HEK293 (cell line): ENCODE measurements around the gene OTC.

Experiments
- GLIS1 ChIP-seq: fragments of 450-650 bp; formaldehyde crosslinking; IDR thresholded peaks from 2 replicates; pipeline ENCODE4 v1.5.1; 2016; ENCODE audit warnings: missing biosample characterization, missing genetic modification characterization
- ZBTB1 ChIP-seq: fragments of 450-650 bp; formaldehyde crosslinking; IDR thresholded peaks from 2 replicates; pipeline ENCODE4 v1.5.1; 2016; ENCODE audit warnings: missing biosample characterization, missing genetic modification characterization
- ZBTB7A ChIP-seq: fragments of 450-650 bp; formaldehyde crosslinking; IDR thresholded peaks from 2 replicates; pipeline ENCODE4 v1.5.1; 2016; ENCODE audit warnings: low read depth, missing biosample characterization, missing genetic modification characterization
- ZNF114 ChIP-seq: fragments of 450-650 bp; formaldehyde crosslinking; IDR thresholded peaks from 2 replicates; pipeline ENCODE4 v1.5.0; 2017; ENCODE audit warnings: missing biosample characterization, missing genetic modification characterization
- ZNF133 ChIP-seq: fragments of 450-650 bp; formaldehyde crosslinking; IDR thresholded peaks from 2 replicates; pipeline ENCODE4 v1.5.1; 2016; ENCODE audit warnings: missing biosample characterization, missing genetic modification characterization
- ZNF274 ChIP-seq, 2 experiments: fragments of 200-500 bp in 1 of 2; fragments of 450-650 bp in 1 of 2; sonication (Bioruptor generic) in 1 of 2; formaldehyde crosslinking in 1 of 2; IDR thresholded peaks; 2 replicates each; pipeline versions ENCODE4 v1.5.1 to v1.6.1; 2014 to 2016; ENCODE audit warnings: borderline replicate concordance in 1 of 2, inconsistent platforms in 1 of 2, low read length in 1 of 2, missing biosample characterization in 1 of 2, missing genetic modification characterization in 1 of 2
- ZNF292 ChIP-seq: fragments of 450-650 bp; formaldehyde crosslinking; IDR thresholded peaks from 2 replicates; pipeline ENCODE4 v1.5.1; 2016; ENCODE audit warnings: low read depth, missing biosample characterization, missing genetic modification characterization, borderline replicate concordance
- ZNF394 ChIP-seq: fragments of 450-650 bp; formaldehyde crosslinking; IDR thresholded peaks from 2 replicates; pipeline ENCODE4 v1.5.1; 2016; ENCODE audit warnings: missing biosample characterization, missing genetic modification characterization, mild to moderate bottlenecking, moderate library complexity, borderline replicate concordance
- ZNF416 ChIP-seq: fragments of 450-650 bp; formaldehyde crosslinking; IDR thresholded peaks from 2 replicates; pipeline ENCODE4 v1.5.1; 2016; ENCODE audit warnings: missing biosample characterization, missing genetic modification characterization
- ZNF529 ChIP-seq: fragments of 450-650 bp; formaldehyde crosslinking; IDR thresholded peaks from 2 replicates; pipeline ENCODE4 v1.5.1; 2017; ENCODE audit warnings: missing genetic modification characterization, missing biosample characterization; ENCODE audit not compliant: insufficient replicate concordance
- TF ChIP-seq, protein P1 (sequence below): fragments of 450-650 bp; formaldehyde crosslinking; IDR thresholded peaks from 2 replicates; pipeline ENCODE4 v1.5.1; 2016; ENCODE audit warnings: missing biosample characterization, missing genetic modification characterization
- TF ChIP-seq, protein P2 (sequence below): fragments of 450-650 bp; formaldehyde crosslinking; IDR thresholded peaks from 2 replicates; pipeline ENCODE4 v1.5.1; 2016; ENCODE audit warnings: missing biosample characterization, missing genetic modification characterization
- TF ChIP-seq, protein P3 (sequence below): fragments of 450-650 bp; formaldehyde crosslinking; IDR thresholded peaks from 2 replicates; pipeline ENCODE4 v1.5.1; 2016; ENCODE audit warnings: missing biosample characterization, missing genetic modification characterization
- TF ChIP-seq, protein P4 (sequence below): fragments of 450-650 bp; formaldehyde crosslinking; IDR thresholded peaks from 2 replicates; pipeline ENCODE4 v1.5.1; 2016; ENCODE audit warnings: missing biosample characterization, missing genetic modification characterization

DNA sequence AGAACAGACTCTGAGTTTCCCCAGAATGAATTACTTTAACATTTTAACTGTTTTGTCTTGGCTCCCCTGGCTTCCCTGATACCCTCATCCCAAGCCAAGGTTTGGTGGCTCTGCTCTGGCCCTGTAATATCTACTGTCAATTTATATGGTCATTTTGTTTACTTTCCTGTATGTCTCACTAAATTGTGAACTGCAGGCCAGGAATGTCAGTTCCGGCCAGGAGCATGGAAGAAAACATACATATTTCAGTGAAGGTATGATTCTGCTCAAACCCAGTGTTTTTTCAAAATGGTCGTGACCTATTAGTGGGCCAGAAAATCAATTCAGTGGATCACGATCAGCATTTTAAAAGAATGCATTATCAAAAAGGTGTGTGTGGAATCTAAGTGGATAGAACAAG lies 26.3 kb upstream of the OTC start:
- TF ChIP-seq, protein P1, sequence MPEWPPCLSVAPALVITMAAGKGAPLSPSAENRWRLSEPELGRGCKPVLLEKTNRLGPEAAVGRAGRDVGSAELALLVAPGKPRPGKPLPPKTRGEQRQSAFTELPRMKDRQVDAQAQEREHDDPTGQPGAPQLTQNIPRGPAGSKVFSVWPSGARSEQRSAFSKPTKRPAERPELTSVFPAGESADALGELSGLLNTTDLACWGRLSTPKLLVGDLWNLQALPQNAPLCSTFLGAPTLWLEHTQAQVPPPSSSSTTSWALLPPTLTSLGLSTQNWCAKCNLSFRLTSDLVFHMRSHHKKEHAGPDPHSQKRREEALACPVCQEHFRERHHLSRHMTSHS (tag by site-specific recombination), result no peak
- TF ChIP-seq ZNF394 (tag by site-specific recombination) (no peak), ZBTB1 (no peak), ZNF292 (tag by site-specific recombination) (no peak), ZBTB7A (no peak), ZNF114 (tag by site-specific recombination) (no peak), ZNF274 (IDR thresholded peaks at IDR 0.05; ENCODE audit: low read length) (no peak), ZNF274 (tag by site-specific recombination; IDR thresholded peaks at IDR 0.05; ENCODE audit: borderline replicate concordance) (no peak), GLIS1 (tag by site-specific recombination) (no peak), ZNF133 (tag by site-specific recombination) (no peak), ZNF529 (tag by site-specific recombination) (no peak), ZNF416 (tag by site-specific recombination) (no peak)
- TF ChIP-seq, protein P2, sequence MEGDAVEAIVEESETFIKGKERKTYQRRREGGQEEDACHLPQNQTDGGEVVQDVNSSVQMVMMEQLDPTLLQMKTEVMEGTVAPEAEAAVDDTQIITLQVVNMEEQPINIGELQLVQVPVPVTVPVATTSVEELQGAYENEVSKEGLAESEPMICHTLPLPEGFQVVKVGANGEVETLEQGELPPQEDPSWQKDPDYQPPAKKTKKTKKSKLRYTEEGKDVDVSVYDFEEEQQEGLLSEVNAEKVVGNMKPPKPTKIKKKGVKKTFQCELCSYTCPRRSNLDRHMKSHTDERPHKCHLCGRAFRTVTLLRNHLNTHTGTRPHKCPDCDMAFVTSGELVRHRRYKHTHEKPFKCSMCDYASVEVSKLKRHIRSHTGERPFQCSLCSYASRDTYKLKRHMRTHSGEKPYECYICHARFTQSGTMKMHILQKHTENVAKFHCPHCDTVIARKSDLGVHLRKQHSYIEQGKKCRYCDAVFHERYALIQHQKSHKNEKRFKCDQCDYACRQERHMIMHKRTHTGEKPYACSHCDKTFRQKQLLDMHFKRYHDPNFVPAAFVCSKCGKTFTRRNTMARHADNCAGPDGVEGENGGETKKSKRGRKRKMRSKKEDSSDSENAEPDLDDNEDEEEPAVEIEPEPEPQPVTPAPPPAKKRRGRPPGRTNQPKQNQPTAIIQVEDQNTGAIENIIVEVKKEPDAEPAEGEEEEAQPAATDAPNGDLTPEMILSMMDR (tag by site-specific recombination), result no peak
- TF ChIP-seq, protein P3, sequence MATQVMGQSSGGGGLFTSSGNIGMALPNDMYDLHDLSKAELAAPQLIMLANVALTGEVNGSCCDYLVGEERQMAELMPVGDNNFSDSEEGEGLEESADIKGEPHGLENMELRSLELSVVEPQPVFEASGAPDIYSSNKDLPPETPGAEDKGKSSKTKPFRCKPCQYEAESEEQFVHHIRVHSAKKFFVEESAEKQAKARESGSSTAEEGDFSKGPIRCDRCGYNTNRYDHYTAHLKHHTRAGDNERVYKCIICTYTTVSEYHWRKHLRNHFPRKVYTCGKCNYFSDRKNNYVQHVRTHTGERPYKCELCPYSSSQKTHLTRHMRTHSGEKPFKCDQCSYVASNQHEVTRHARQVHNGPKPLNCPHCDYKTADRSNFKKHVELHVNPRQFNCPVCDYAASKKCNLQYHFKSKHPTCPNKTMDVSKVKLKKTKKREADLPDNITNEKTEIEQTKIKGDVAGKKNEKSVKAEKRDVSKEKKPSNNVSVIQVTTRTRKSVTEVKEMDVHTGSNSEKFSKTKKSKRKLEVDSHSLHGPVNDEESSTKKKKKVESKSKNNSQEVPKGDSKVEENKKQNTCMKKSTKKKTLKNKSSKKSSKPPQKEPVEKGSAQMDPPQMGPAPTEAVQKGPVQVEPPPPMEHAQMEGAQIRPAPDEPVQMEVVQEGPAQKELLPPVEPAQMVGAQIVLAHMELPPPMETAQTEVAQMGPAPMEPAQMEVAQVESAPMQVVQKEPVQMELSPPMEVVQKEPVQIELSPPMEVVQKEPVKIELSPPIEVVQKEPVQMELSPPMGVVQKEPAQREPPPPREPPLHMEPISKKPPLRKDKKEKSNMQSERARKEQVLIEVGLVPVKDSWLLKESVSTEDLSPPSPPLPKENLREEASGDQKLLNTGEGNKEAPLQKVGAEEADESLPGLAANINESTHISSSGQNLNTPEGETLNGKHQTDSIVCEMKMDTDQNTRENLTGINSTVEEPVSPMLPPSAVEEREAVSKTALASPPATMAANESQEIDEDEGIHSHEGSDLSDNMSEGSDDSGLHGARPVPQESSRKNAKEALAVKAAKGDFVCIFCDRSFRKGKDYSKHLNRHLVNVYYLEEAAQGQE (tag by site-specific recombination), result no peak
- TF ChIP-seq, protein P4, sequence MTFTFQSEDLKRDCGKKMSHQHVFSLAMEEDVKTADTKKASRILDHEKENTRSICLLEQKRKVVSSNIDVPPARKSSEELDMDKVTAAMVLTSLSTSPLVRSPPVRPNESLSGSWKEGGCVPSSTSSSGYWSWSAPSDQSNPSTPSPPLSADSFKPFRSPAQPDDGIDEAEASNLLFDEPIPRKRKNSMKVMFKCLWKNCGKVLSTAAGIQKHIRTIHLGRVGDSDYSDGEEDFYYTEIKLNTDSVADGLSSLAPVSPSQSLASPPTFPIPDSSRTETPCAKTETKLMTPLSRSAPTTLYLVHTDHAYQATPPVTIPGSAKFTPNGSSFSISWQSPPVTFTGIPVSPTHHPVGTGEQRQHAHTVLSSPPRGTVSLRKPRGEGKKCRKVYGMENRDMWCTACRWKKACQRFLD (tag by site-specific recombination), result no peak
